IPS-NIHi7 (cell line): ENCODE data around the gene ABCA13.

Source experiments
- DNase-seq: peaks from one replicate; pipeline ENCODE4 v3.0.0; 2012; ENCODE audit warnings: mixed read lengths; ENCODE audit errors: extremely low spot score

ABCA13 gene

DNA sequence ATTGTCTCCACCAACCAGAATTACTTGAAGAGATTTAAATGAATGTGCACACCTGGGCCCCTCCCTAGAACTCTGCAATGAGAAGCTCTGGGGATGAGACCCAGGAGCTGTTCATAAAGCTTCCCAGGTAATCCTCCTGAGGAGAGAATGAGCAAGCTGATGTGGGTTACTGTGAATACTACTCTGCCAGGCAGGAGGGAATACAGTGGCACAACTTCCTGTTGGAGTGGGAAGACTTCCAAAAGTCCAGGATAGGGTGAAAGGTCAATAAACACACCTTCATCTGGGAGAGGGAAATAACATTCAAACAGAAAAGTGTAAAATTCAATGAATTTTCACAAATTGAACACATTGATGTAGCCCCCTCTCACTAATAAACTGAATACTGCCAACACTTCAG, 351.4 kb downstream of the ABCA13 start:
- DNase-seq = no peak

DNA sequence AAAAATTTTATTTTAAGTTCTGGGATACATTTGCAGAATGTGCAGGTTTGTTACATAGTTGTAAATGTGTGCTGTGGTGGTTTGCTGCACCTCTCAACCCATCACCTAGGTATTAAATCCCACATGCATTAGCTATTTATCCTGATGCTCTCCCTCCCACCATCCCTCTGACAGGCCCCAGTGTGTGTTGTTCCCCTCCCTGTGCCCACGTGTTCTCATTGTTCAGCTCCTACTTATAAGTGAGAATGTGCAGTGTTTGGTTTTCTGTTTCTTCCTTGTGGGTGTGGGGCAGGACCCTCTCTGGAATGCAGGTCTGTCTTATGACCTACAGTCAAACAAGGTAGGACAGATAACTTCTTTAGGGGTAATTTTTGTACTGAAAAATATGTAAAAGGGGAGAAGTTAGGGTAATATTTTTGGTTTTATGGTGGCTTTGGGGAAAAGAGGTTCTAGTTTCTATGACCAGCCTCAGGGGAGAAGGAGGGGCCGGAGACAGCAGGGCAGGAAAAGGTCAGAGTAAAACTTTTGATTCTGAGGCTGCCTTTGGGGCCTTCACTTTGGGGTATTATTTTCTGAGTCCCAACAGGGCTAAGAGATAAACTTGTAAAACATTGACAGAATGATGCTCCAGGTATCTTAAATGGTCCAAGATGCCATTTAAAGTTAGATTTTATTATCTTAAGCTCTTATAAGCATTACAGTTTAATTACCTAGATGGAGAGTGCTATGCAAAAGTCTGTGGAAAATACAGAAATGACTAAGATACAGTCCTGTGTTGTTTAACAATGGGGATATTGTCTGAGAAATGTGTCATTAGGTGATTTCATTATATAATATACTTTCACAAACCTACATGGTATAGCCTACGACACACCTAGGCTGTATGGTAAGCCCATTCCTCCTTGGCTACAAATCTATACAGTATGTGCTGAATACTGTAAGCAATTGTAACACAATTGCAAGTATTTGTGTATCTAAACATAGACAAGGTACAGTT, 354.8 kb downstream of the ABCA13 start:
- no peak for DNase-seq

DNA sequence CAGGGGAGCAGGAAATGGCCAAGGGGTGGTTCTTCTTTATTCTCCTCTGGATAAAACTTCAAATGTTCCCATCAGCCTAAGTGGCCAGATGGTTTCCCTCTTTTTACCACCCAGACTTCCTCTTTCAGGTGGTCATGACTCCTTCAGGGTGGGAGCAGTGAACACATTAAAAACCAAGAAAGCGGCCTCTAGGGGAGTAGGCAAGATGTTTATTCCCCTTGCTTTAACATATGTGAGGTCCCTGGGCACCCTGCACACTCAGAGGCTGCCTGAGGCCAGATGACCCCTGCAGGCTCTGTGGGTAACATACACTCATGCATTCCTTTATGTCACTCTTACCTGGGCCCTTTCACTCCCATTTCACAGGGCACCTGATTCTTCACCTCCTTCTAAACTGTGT, 357.4 kb downstream of the ABCA13 start:
- peak; percentile 20 for DNase-seq

DNA sequence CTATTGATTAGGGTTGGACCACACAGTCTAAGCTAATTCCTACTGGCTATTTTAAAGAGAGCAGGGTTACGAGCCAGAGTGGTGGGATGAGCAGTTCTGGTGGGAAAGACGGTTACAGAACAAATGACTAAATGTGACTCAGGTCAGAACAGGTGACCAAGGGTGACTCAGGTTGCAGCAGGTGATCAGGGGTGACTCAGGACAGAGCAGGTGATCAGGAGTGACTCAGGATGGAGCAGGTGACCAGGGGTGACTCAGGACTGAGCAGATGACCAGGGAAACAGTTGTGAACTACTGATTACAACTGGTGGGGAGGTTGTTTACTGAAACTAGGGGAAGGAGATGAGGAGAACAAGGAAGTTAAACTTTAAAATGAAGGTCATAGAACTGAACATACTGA, 366.3 kb downstream of the ABCA13 start:
- no peak for DNase-seq

GRCh38 chr7:48540746-48541145, 369.5 kb downstream of the ABCA13 start:
- DNase-seq = no peak

GRCh38 chr7:48548667-48549066, 377.4 kb downstream of the ABCA13 start:
- DNase-seq = no peak

DNA sequence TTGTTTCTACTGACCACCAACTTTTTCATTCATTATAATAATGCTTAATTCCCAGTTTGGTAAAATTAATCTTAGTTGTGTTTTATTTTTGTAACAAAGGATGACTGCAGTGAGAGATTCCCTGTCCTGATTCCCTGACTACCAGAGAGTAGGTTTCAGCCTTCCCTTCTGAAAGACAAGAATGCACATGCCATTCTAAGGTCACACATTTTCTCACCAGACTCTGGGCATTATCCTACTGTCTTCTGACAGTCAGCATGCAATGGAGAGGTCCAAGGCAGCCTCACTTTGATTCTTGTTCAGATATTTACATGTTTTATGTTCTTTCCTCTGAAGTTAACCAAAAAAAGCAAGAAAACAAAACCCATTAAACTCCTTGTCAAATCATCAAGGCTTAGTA, 380.4 kb downstream of the ABCA13 start:
- no peak for DNase-seq

GRCh38 chr7:48563334-48563733, 392.1 kb downstream of the ABCA13 start:
- no peak for DNase-seq

GRCh38 chr7:48575516-48575915, 404.3 kb downstream of the ABCA13 start:
- DNase-seq = no peak

DNA sequence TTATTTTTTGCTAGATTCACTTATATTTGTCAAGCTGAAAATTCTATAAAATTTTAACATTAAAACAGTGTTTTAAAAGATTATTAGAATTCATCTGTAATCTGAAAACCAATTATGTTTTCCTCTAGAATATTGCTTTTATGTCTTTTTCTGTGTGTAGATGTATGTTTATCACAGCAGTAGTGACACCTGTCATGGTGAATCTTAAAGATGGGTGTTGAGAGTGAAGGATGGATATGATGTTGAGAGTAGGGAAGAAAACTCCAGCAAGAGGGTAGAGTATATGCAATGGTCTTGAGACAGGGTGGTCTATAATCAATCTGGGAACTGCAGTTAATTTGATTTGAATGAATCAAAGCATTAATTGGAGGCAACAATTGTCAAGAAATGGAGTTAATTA, 416.2 kb downstream of the ABCA13 start:
- DNase-seq = no peak

GRCh38 chr7:48594349-48594748, 423.1 kb downstream of the ABCA13 start:
- DNase-seq = no peak

DNA sequence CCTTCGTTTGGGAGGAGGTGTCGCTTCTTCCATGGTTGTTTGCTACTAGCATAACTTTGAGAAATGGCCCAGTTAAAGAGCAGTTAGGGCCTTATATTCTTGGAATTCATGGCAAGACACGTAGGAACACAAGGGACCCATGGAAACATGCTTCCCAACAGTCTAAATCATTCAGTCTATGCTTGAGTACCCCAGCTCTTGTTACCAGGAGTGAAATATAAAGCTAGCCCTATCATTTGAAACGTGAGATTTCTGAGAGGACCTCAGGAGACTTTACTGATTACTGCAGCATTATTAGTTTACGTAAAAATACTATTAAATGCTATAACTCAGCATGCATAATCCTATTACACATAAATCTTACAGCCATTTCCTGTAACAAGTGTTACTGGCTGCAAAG, 424.5 kb downstream of the ABCA13 start:
- DNase-seq = no peak

DNA sequence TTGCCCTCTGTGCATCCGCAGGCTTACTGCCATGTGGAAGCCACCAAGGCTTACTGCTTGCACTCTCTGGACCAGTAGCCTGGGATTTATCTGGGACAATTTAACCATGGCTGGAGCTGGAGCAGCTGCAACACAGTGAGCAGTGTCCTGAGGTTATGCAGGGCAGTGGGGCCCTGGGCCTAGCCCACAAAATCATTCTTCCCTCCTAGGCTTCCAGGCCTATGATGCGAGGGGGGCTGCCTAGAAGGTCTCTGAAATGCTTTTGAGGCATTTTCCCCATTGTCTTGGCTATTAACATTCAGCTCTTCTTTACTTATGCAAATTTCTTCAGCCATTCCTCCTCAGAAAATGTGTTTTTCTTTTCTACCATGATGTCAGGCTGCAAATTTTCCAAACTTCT, 439.4 kb downstream of the ABCA13 start:
- no peak for DNase-seq

DNA sequence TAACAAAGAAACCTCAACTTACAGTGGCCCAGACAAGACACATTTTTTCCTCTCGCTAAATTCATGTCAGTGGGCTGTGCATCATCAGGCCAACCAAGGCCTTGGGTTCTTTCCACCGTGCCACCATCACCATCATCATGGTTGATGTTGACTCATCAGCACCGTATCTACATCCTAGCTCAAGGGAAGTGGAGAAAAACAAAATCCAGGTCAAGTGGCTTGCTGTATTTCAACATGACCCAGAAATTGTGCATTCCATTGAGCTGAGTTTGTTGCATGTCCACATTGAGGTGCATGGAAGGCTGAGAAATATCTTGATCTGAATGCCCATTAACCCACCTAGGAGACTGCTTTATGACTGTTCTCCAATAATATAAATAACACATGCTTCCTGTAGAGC, 440.7 kb downstream of the ABCA13 start:
- no peak for DNase-seq

DNA sequence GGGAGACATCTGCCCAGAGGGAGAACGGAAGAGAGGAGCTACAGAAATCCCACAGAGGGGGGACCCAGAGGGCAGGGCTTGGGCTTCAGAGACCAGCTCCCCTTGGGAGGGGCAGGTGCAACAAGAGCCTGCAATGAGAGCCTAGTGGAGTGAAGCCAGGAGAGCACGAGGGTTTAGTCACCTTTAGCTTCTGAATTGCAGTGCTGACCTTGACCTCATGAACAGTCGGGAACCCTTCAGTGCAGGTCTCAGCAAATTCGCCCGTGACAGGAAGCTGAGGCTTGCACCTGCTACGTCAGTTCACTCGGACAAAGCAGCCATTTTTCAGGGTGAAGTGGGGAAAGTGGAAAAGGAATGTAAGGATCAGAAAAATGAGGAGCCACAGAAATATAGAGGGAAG, 446.2 kb downstream of the ABCA13 start:
- DNase-seq = no peak

DNA sequence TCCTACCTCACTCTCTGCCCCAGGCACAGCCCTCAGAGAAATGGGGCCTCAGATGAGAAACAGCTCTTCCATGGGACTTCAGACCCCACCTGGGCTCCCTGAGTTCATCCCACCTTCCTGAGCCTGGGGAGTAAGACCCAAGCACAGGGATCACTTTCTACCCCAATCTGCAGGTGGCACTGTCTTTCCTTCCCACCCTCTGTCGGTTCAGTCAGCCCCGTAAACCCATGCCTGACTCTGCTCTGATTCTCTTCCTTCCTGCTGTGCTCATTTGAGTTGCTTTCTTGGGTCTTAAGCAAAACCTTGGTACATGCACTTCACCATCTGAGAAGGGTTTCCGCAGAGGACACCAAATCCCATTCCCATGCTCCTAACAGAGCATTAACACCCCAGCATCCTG, 446.7 kb downstream of the ABCA13 start:
- no peak for DNase-seq

DNA sequence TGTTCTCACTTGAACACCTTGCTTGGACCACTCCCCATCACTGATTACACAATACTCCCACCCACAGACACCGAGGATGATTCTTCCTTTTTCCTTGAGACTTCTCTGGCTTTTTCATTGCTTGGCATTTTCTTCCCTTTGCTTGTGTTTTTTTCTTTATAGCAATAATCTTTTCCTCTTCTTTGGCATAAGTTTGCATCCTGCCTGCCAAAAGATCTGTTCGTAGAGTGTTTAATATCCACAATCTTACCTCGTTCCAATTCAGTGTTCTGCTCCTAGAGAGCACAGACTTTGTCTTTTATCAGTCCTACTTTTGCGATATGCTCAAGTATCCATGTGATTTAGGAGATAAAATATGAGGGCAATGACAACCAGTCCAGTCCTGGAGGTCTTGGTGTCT, 449.8 kb downstream of the ABCA13 start:
- DNase-seq = no peak

- DNase-seq = no peak
Measured at GRCh38 chr7:48627164-48627563, 455.9 kb downstream of the ABCA13 start.

DNA sequence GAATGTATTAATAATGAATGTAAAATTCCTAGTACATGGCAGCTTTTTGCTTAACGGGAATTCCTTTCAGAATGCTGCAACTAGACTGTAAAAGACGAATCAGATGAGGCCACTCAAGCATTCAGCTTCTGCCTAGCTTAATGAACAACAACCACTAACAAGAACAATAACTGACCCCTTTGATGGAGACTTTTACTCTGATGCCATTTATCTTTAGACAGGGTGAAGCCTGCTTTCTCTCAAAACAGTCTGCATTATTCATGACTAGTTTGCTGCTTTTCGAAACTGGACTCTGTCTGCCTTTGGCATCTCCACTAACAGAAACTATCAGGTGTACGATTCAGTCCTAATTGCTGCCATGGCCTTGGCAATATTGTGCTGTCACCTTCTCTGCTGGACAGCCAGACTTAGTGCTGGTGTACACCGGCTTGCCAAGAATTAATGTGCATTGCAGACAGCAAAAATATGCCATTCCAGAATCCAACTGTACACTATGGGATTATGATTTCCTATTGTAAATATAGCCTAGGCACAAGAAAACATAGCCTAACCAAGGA, 457.6 kb downstream of the ABCA13 start:
- DNase-seq = no peak

DNA sequence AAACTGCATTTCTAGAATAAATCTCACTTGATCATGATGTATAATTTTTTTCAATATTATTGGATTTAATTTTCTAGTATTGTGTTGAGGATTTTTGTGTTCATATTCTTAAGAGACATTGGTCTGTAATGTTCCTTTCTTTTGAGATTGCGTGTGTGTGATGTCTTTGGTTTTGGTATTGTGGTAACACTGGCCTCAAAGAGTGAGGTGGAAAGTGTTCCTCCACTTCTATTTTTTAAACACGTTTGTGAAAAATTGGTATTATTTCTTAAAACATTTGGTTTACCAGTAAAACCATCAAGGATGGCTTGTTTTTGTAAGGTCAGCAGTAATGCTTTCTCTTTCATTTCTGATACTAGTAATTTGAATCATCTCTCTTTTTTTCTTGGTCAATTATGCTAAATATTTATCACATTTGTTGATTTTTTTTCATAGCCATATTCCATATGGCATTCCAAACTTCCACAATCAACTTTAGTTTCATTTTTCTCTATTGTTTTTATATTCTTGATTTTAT, 462.9 kb downstream of the ABCA13 start:
- no peak for DNase-seq

DNA sequence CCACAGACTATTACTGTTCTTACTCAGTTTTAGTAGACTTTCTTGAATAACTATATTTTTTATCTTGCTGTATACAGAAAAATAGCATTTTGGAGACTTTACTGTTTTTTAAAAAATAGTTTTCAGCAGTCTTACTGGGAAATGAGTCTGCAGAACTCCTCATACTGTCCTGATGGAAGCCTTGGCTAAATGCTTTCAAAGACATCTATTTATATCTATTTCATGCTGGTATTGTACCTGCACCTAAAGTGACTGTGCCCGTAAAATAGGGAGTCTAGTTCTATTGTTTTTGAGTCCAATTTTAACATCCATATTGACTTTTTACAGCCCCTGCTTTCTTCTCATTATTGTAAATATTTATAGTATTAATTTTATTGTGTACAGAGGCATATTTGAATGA, 464.5 kb downstream of the ABCA13 start:
- DNase-seq = no peak

- DNase-seq = no peak
Measured at GRCh38 chr7:48636391-48637015, 465.2 kb downstream of the ABCA13 start.

GRCh38 chr7:48637382-48637781, 466.1 kb downstream of the ABCA13 start:
- no peak for DNase-seq
